Vagina (tissue), 2 donors: ENCODE measurements around the gene TNS4.

Experiments used
- POLR2A ChIP-seq, 2 donors: fragments of 450-650 bp; IDR thresholded peaks; one replicate each; pipeline ENCODE4 v1.6.1; 2017; ENCODE audit warnings: antibody characterized with exemption in 2 of 2, mild to moderate bottlenecking in 2 of 2, moderate library complexity in 2 of 2
- TF ChIP-seq, protein P1 (sequence below), 3 experiments: fragments of 450-650 bp in 2 of 3; fragments of 200-600 bp in 1 of 3; sonication (generic) in 1 of 3; IDR thresholded peaks; one replicate each; pipeline ENCODE4 v1.5.1; 2017 to 2019; ENCODE audit warnings: antibody characterized with exemption in 3 of 3, mild to moderate bottlenecking in 2 of 3, moderate library complexity in 2 of 3

DNA sequence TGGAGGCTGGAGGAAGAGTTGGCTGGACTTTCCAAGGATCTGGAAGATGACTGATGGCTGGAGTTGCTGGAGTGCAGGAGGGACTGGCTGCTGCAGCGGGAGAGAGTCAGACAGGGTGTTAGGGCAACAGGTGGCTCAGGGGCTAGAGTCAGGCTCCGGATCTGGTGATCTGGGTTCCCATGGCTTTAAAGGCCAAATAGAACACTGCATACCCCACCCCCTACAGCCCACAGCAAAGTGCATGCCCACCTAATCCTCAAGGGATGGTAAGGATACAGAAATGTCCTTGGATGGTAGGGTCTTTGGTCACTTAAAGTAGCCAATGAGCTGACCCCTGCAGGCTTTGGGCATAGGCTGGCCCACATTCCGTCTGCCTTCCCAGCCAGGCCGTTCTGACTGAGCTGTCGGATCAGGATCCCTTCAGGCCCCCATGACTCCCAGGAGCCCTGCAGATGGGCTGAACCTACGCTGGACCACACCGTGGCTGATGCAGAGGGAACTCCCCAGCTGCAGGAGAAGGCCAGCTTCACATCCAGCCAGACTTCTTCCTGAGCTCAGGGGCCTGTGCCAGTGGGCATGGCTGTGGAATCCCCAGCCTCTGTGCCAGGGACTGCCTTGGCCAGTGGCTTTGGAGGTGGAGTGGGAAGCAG is 13.9 kb downstream of the TNS4 start:
- TF ChIP-seq, protein P1, sequence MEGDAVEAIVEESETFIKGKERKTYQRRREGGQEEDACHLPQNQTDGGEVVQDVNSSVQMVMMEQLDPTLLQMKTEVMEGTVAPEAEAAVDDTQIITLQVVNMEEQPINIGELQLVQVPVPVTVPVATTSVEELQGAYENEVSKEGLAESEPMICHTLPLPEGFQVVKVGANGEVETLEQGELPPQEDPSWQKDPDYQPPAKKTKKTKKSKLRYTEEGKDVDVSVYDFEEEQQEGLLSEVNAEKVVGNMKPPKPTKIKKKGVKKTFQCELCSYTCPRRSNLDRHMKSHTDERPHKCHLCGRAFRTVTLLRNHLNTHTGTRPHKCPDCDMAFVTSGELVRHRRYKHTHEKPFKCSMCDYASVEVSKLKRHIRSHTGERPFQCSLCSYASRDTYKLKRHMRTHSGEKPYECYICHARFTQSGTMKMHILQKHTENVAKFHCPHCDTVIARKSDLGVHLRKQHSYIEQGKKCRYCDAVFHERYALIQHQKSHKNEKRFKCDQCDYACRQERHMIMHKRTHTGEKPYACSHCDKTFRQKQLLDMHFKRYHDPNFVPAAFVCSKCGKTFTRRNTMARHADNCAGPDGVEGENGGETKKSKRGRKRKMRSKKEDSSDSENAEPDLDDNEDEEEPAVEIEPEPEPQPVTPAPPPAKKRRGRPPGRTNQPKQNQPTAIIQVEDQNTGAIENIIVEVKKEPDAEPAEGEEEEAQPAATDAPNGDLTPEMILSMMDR (IDR thresholded peaks at IDR 0.05) = no peak
- no peak for TF ChIP-seq POLR2A (IDR thresholded peaks at IDR 0.05)
